HL-60 (cell line): ENCODE results near the gene POLD3.

Experiments
- CTCF ChIP-seq: IDR thresholded peaks from one replicate; pipeline ENCODE4 v1.5.1; 2011; ENCODE audit warnings: low read length, control low read depth, inconsistent platforms; ENCODE audit not compliant: insufficient read depth
- GABPA ChIP-seq: IDR thresholded peaks from 2 replicates; pipeline ENCODE4 v1.6.1; 2012; ENCODE audit warnings: low read depth

- no peak for TF ChIP-seq CTCF
- no peak for TF ChIP-seq GABPA
Observed at GRCh38 chr11:74583024-74583624, 9.3 kb upstream of the POLD3 start.
